Mesenchymal stem cell (in vitro differentiated cells and primary cell): ENCODE data around the gene ZRANB1.

ENCODE experiments used
- DNase-seq: peaks from one replicate; pipeline ENCODE4 v3.0.0-alpha.2; 2013
- H2AFZ ChIP-seq: one replicate; pipeline ENCODE4 v1.6.1; 2013; ENCODE audit warnings: low read depth, mild to moderate bottlenecking, control low read depth, inconsistent platforms, low read length, moderate library complexity
- H2AK5ac ChIP-seq: 2 replicates; pipeline ENCODE4 v1.6.1; 2013; ENCODE audit warnings: low read length, moderate library complexity, mild to moderate bottlenecking, inconsistent platforms; ENCODE audit not compliant: severe bottlenecking
- H2BK120ac ChIP-seq: one replicate; pipeline ENCODE4 v1.6.1; 2013; ENCODE audit warnings: low read depth, mild to moderate bottlenecking, inconsistent platforms, low read length, moderate library complexity
- H2BK12ac ChIP-seq, 2 experiments: one replicate each; pipeline ENCODE4 v1.6.1; 2013; ENCODE audit warnings: inconsistent platforms in 2 of 2, low read length in 2 of 2, mild to moderate bottlenecking in 2 of 2, moderate library complexity in 2 of 2, control low read depth in 1 of 2
- H2BK15ac ChIP-seq: one replicate; pipeline ENCODE4 v1.6.1; 2013; ENCODE audit warnings: mild to moderate bottlenecking, low read depth, inconsistent platforms; ENCODE audit not compliant: poor library complexity, severe bottlenecking
- H2BK5ac ChIP-seq: 2 replicates; pipeline ENCODE4 v1.6.1; 2013; ENCODE audit warnings: low read depth, mild to moderate bottlenecking, low read length, control low read depth, inconsistent platforms; ENCODE audit not compliant: poor library complexity, severe bottlenecking
- H3K14ac ChIP-seq, 2 experiments: one replicate each; pipeline ENCODE4 v1.6.1; 2013; ENCODE audit warnings: inconsistent platforms in 2 of 2, low read length in 2 of 2, control low read depth in 1 of 2, mild to moderate bottlenecking in 1 of 2, moderate library complexity in 1 of 2
- H3K18ac ChIP-seq, 2 experiments: one replicate each; pipeline ENCODE4 v1.6.1; 2013; ENCODE audit warnings: inconsistent platforms in 2 of 2, low read length in 2 of 2, control low read depth in 1 of 2, low read depth in 1 of 2, mild to moderate bottlenecking in 1 of 2
- H3K23ac ChIP-seq, 2 experiments: one replicate each; pipeline ENCODE4 v1.6.1; 2013; ENCODE audit warnings: inconsistent platforms in 2 of 2, low read length in 2 of 2, mild to moderate bottlenecking in 2 of 2, moderate library complexity in 2 of 2, control low read depth in 1 of 2
- H3K27ac ChIP-seq: 2 replicates; pipeline ENCODE4 v1.5.1; 2013; ENCODE audit warnings: mild to moderate bottlenecking, moderate library complexity, low read length, control low read depth, inconsistent platforms; ENCODE audit not compliant: poor library complexity, severe bottlenecking
- H3K27me3 ChIP-seq, 2 experiments: 2 replicates each; pipeline versions ENCODE4 v1.6.1 to v1.7.0; 2013; ENCODE audit warnings: low read length in 2 of 2, mild to moderate bottlenecking in 2 of 2, moderate library complexity in 2 of 2, control low read depth in 1 of 2, inconsistent platforms in 1 of 2; ENCODE audit not compliant: control insufficient read depth in 1 of 2, insufficient read depth in 1 of 2
- H3K36me3 ChIP-seq, 2 experiments: 2 replicates each; pipeline versions ENCODE4 v1.6.1 to v1.7.0; 2013; ENCODE audit warnings: low read length in 2 of 2, control low read depth in 1 of 2, inconsistent platforms in 1 of 2, low read depth in 1 of 2, mild to moderate bottlenecking in 1 of 2; ENCODE audit not compliant: insufficient read depth in 2 of 2, control insufficient read depth in 1 of 2
- H3K4ac ChIP-seq, 2 experiments: one replicate each; pipeline ENCODE4 v1.6.1; 2013; ENCODE audit warnings: inconsistent platforms in 2 of 2, low read length in 2 of 2, mild to moderate bottlenecking in 2 of 2, moderate library complexity in 2 of 2, control low read depth in 1 of 2, low read depth in 1 of 2
- H3K4me1 ChIP-seq: 2 replicates; pipeline ENCODE4 v1.6.1; 2013; ENCODE audit warnings: low read depth, low read length, control low read depth; ENCODE audit not compliant: control insufficient read depth, insufficient read depth
- H3K4me2 ChIP-seq: 2 replicates; pipeline ENCODE4 v1.6.1; 2013; ENCODE audit warnings: low read length, mild to moderate bottlenecking, inconsistent platforms; ENCODE audit not compliant: poor library complexity, severe bottlenecking
- H3K4me3 ChIP-seq, 2 experiments: 2 replicates each; pipeline versions ENCODE4 v1.5.1 to v1.7.0; 2013; ENCODE audit warnings: low read length in 2 of 2, mild to moderate bottlenecking in 2 of 2, control low read depth in 1 of 2, low read depth in 1 of 2; ENCODE audit not compliant: insufficient read depth in 1 of 2
- H3K79me1 ChIP-seq: replicated peaks from 2 replicates; pipeline ENCODE4 v1.6.1; 2013; ENCODE audit warnings: mild to moderate bottlenecking, control low read depth, low read length, inconsistent platforms; ENCODE audit not compliant: poor library complexity, severe bottlenecking
- H3K9ac ChIP-seq: 2 replicates; pipeline ENCODE4 v1.7.0; 2013; ENCODE audit warnings: mild to moderate bottlenecking, low read length, moderate library complexity
- H3K9me3 ChIP-seq: 2 replicates; pipeline ENCODE4 v1.7.0; 2013; ENCODE audit warnings: mild to moderate bottlenecking, low read length; ENCODE audit not compliant: control insufficient read depth
- H4K8ac ChIP-seq: one replicate; pipeline ENCODE4 v1.6.1; 2013; ENCODE audit warnings: inconsistent platforms, mild to moderate bottlenecking, low read length, moderate library complexity
- H4K91ac ChIP-seq: one replicate; pipeline ENCODE4 v1.6.1; 2013; ENCODE audit warnings: mild to moderate bottlenecking, low read length, inconsistent platforms
- WGBS: methylation state at CpG from one replicate; pipeline ENCODE4 v1.1.7; 2013; ENCODE audit warnings: mixed read lengths; 5-methylcytosine and 5-hydroxymethylcytosine counted together

The ZRANB1 gene

GRCh38 chr10:124999433-125000365 lies 57.8 kb downstream of the ZRANB1 start:
- H3K9ac ChIP-seq, result peak overlapping the region; percentile 38
- no peak overlapping the region for H3K27ac ChIP-seq
- WGBS, result 96% methylated on average over 29 of the region's 29 CpGs
- H2BK15ac ChIP-seq, result no peak overlapping the region
- H2BK12ac ChIP-seq, result no peak overlapping the region
- no peak overlapping the region for H2BK120ac ChIP-seq
- H3K79me1 ChIP-seq, result peaks cover 73% of the 10 kb centered on the region
- no peak for DNase-seq
- no peaks in the 10 kb centered on the region for H3K27me3 ChIP-seq
- no peak overlapping the region for H2AFZ ChIP-seq
- no peak overlapping the region for H3K4me2 ChIP-seq
- H3K14ac ChIP-seq, result peak overlapping the region in 1 of 2 experiments; percentile 45
- no peak overlapping the region for H4K91ac ChIP-seq
- no peak overlapping the region for H2BK5ac ChIP-seq
- H4K8ac ChIP-seq, result no peak overlapping the region
- no peak overlapping the region for H3K23ac ChIP-seq
- H3K4me3 ChIP-seq, result no peak overlapping the region
- H3K18ac ChIP-seq, result no peak overlapping the region
- no peak overlapping the region for H3K4ac ChIP-seq
- H3K4me1 ChIP-seq, result no peaks in the 10 kb centered on the region
- H3K9me3 ChIP-seq, result no peaks in the 10 kb centered on the region
- peaks cover 71 to 96% of the 10 kb centered on the region in 2 experiments for H3K36me3 ChIP-seq
- no peak overlapping the region for H2AK5ac ChIP-seq

GRCh38 chr10:125000366-125001312 lies 58.7 kb downstream of the ZRANB1 start:
- Histone ChIP-seq H3K27me3 (no peaks in the 10 kb centered on the region), H2BK15ac (no peak overlapping the region), H4K91ac (no peak overlapping the region), H3K4ac (no peak overlapping the region), H2BK12ac (no peak overlapping the region), H3K36me3 (peaks cover 68 to 96% of the 10 kb centered on the region in 2 experiments), H3K23ac (no peak overlapping the region), H3K4me1 (no peaks in the 10 kb centered on the region), H3K9ac (peak overlapping the region; percentile 38), H3K18ac (no peak overlapping the region), H3K4me2 (no peak overlapping the region), H3K9me3 (no peaks in the 10 kb centered on the region), H2BK120ac (no peak overlapping the region), H3K79me1 (peaks cover 76% of the 10 kb centered on the region), H2AK5ac (no peak overlapping the region), H4K8ac (no peak overlapping the region), H2BK5ac (no peak overlapping the region), H2AFZ (no peak overlapping the region), H3K4me3 (no peak overlapping the region), H3K14ac (no peak overlapping the region), H3K27ac (no peak overlapping the region)
- whole genome bisulfite sequencing, result 91% methylated on average over 35 of the region's 35 CpGs
- no peak for DNase-seq

GRCh38 chr10:125001313-125002046 lies 59.6 kb downstream of the ZRANB1 start:
- Histone ChIP-seq H3K36me3 (peaks cover 64 to 97% of the 10 kb centered on the region in 2 experiments), H2AK5ac (no peak overlapping the region), H3K27ac (no peak overlapping the region), H3K79me1 (peaks cover 83% of the 10 kb centered on the region), H3K18ac (no peak overlapping the region), H3K4me3 (no peak overlapping the region), H2BK5ac (no peak overlapping the region), H2BK15ac (no peak overlapping the region), H3K4me1 (no peaks in the 10 kb centered on the region), H3K9me3 (no peaks in the 10 kb centered on the region), H3K4ac (no peak overlapping the region), H3K27me3 (no peaks in the 10 kb centered on the region), H2BK12ac (no peak overlapping the region), H4K91ac (no peak overlapping the region), H3K14ac (no peak overlapping the region), H3K9ac (no peak overlapping the region), H4K8ac (no peak overlapping the region), H3K23ac (no peak overlapping the region), H3K4me2 (no peak overlapping the region), H2BK120ac (no peak overlapping the region), H2AFZ (no peak overlapping the region)
- no peak for DNase-seq
- 89% methylated on average over 21 of the region's 21 CpGs for WGBS
